GM12878 (cell line): Measurements from ENCODE around the gene ELOVL5. TPM values are rescaled to one million over a fixed set of nuclear protein-coding genes. Genes with fewer than 3 reads are reported as not detected.

ENCODE experiments used
- ATAC-seq: fragments of 200-7000 bp; cut with Tn5 transposase; 3 replicates; pipeline ENCODE4 v1.9.1; 2020; ENCODE audit warnings: mild to moderate bottlenecking, moderate library complexity
- BruUV-seq: library from RNA; stranded (reverse); fragments of 400-500 nt; replicated peaks from 2 replicates; lab custom pipeline; 2021; lab: Mats Ljungman, UMichigan
- CTCF ChIA-PET: fragments of 300-600 bp; sonication (Branson Sonifier 250); formaldehyde crosslinking; extraction: SDS; loops from one replicate; lab custom pipeline; 2021; ENCODE audit warnings: inconsistent platforms; lab: Yijun Ruan, JAX
- POLR2A ChIA-PET: fragments of 350-600 bp; formaldehyde crosslinking; extraction: SDS; loops from one replicate; lab custom pipeline; 2021; ENCODE audit warnings: inconsistent platforms; lab: Charles Lee
- RAD21 ChIA-PET: fragments of 300-600 bp; sonication (Branson Sonifier 250); formaldehyde crosslinking; loops from one replicate; lab custom pipeline; 2023; ENCODE audit warnings: antibody characterized with exemption; ENCODE audit not compliant: unreplicated experiment; lab: Charles Lee
- SMC1A ChIA-PET: fragments of 300-600 bp; sonication (Branson Sonifier 250); formaldehyde crosslinking; loops from one replicate; lab custom pipeline; 2023; ENCODE audit not compliant: unreplicated experiment, uncharacterized antibody; lab: Charles Lee
- DNase-seq: peaks from one replicate; pipeline ENCODE4 v3.0.0-alpha.2; 2011; ENCODE audit warnings: low read depth, low spot score
- FAIRE-seq: peaks from 3 replicates; lab custom pipeline; 2011; peaks lifted over from hg19 to GRCh38; lab: Jason Lieb, UNC
- H2AFZ ChIP-seq: 2 replicates; pipeline ENCODE4 v1.6.0; 2011; ENCODE audit warnings: low read depth, low read length, control low read depth; ENCODE audit not compliant: control insufficient read depth
- H3K27ac ChIP-seq: 2 replicates; pipeline ENCODE4 v1.5.1; 2011; ENCODE audit warnings: control low read depth; ENCODE audit not compliant: control insufficient read depth, insufficient read depth
- H3K27me3 ChIP-seq, 2 experiments: replicated peaks in 1 of 2; 2 replicates each; pipeline versions ENCODE4 v1.6.0 to v1.6.1; 2011; ENCODE audit warnings: low read length in 1 of 2; ENCODE audit not compliant: control insufficient read depth in 2 of 2, insufficient read depth in 2 of 2
- H3K36me3 ChIP-seq, 2 experiments: 2 replicates each; pipeline ENCODE4 v1.5.1; 2011; ENCODE audit warnings: low read length in 1 of 2; ENCODE audit not compliant: control insufficient read depth in 2 of 2, insufficient read depth in 2 of 2
- H3K4me1 ChIP-seq: 2 replicates; pipeline ENCODE4 v1.6.1; 2011; ENCODE audit warnings: mild to moderate bottlenecking, low read length, moderate library complexity, mixed read lengths; ENCODE audit not compliant: control insufficient read depth, insufficient read depth
- H3K4me2 ChIP-seq: 2 replicates; pipeline ENCODE4 v1.6.0; 2011; ENCODE audit warnings: control low read depth; ENCODE audit not compliant: control insufficient read depth, insufficient read depth
- H3K4me3 ChIP-seq: fragments of 200-600 bp; sonication (generic); 2 replicates; pipeline ENCODE4 v1.5.1; 2016
- H3K79me2 ChIP-seq: 2 replicates; pipeline ENCODE4 v1.6.0; 2011; ENCODE audit warnings: low read length; ENCODE audit not compliant: control insufficient read depth, insufficient read depth
- H3K9ac ChIP-seq: 2 replicates; pipeline ENCODE4 v1.8.0; 2011; ENCODE audit warnings: low read length, control low read depth, mixed read lengths; ENCODE audit not compliant: control insufficient read depth, insufficient read depth
- H3K9me3 ChIP-seq: replicated peaks from 3 replicates; pipeline ENCODE4 v1.5.1; 2011; ENCODE audit warnings: mild to moderate bottlenecking, low read length; ENCODE audit not compliant: control insufficient read depth, insufficient read depth
- H4K20me1 ChIP-seq: 2 replicates; pipeline ENCODE4 v1.6.0; 2011; ENCODE audit not compliant: control insufficient read depth, insufficient read depth
- CBFB ChIP-seq: IDR thresholded peaks from 2 replicates; pipeline ENCODE4 v1.6.1; 2016; ENCODE audit warnings: antibody characterized with exemption, low read depth
- CHD2 ChIP-seq: IDR thresholded peaks from 2 replicates; pipeline ENCODE4 v1.6.1; 2011; ENCODE audit warnings: low read depth, low read length, improper control_type of control experiment, borderline replicate concordance
- CREM ChIP-seq: IDR thresholded peaks from 2 replicates; pipeline ENCODE4 v1.6.1; 2014; ENCODE audit warnings: antibody characterized with exemption, low read depth
- EED ChIP-seq: sonication (generic); IDR thresholded peaks from 2 replicates; pipeline ENCODE4 v1.6.1; 2016; ENCODE audit warnings: antibody characterized with exemption, low read depth
- ETV6 ChIP-seq, 2 experiments: fragments of 450-650 bp in 1 of 2; IDR thresholded peaks in 1 of 2; conservative IDR thresholded peaks in 1 of 2; 2 replicates each; pipeline ENCODE4 v1.6.1; 2014; ENCODE audit warnings: antibody characterized with exemption in 1 of 2, borderline replicate concordance in 1 of 2, low read depth in 1 of 2, mild to moderate bottlenecking in 1 of 2, moderate library complexity in 1 of 2
- FOXM1 ChIP-seq: IDR thresholded peaks from 2 replicates; pipeline ENCODE4 v1.6.1; 2012; ENCODE audit warnings: low read depth, mild to moderate bottlenecking, inconsistent platforms, low read length, moderate library complexity
- HDAC6 ChIP-seq: fragments of 200-600 bp; sonication (generic); IDR thresholded peaks from one replicate; pipeline ENCODE4 v1.8.0; 2017; ENCODE audit warnings: antibody characterized with exemption; ENCODE audit not compliant: unreplicated experiment
- JUNB ChIP-seq: IDR thresholded peaks from 2 replicates; pipeline ENCODE4 v1.6.1; 2016; ENCODE audit warnings: antibody characterized with exemption, mild to moderate bottlenecking
- MTA2 ChIP-seq: fragments of 450-650 bp; IDR thresholded peaks from 2 replicates; pipeline ENCODE4 v1.6.1; 2016; ENCODE audit warnings: low read depth, mild to moderate bottlenecking, moderate library complexity
- MXI1 ChIP-seq: fragments of 150-350 bp; IDR thresholded peaks from 2 replicates; pipeline ENCODE4 v1.6.1; 2011; ENCODE audit warnings: low read depth, mild to moderate bottlenecking, inconsistent platforms, low read length, improper control_type of control experiment
- NR2F1 ChIP-seq: fragments of 450-650 bp; conservative IDR thresholded peaks from 2 replicates; pipeline ENCODE4 v1.6.1; 2017; ENCODE audit warnings: mild to moderate bottlenecking
- RAD51 ChIP-seq: fragments of 450-650 bp; IDR thresholded peaks from 2 replicates; pipeline ENCODE4 v1.6.1; 2016; ENCODE audit warnings: moderate library complexity, mild to moderate bottlenecking, inconsistent platforms
- RUNX3 ChIP-seq: IDR thresholded peaks from 2 replicates; pipeline ENCODE4 v1.6.1; 2012; ENCODE audit warnings: low read length, inconsistent platforms
- TCF12 ChIP-seq: IDR thresholded peaks from 2 replicates; pipeline ENCODE4 v1.6.1; 2011; ENCODE audit warnings: low read depth, mild to moderate bottlenecking, low read length
- TCF3 ChIP-seq: IDR thresholded peaks from 2 replicates; pipeline ENCODE4 v1.6.1; 2012; ENCODE audit warnings: low read depth, mild to moderate bottlenecking, low read length, borderline replicate concordance; ENCODE audit not compliant: insufficient read depth
- WGBS: methylation state at CpG from one replicate; pipeline ENCODE4 v1.1.6; 2016; ENCODE audit warnings: low lambda C conversion rate; ENCODE audit not compliant: insufficient replicate concordance, insufficient coverage; ENCODE audit errors: missing lambda C conversion rate; 5-methylcytosine and 5-hydroxymethylcytosine counted together
- in situ Hi-C: fragments of 300-500 bp; cut with MboI; formaldehyde crosslinking; loops from 9 replicates; pipeline ENCODE4 v1.14.3; 2018; ENCODE audit warnings: mixed read lengths
- intact Hi-C: fragments of 100-400 bp; cut with micrococcal nuclease; formaldehyde crosslinking; loops from one replicate; pipeline ENCODE4 v1.14.2; 2022; ENCODE audit not compliant: unreplicated experiment
- polyA plus RNA-seq, 11 experiments: library from polyadenylated mRNA; depleted of rRNA in 4 of 11; unstranded in 6 of 11; stranded (reverse) in 5 of 11; fragments of >200 nt; fragmentation: Nextera tagmentation in 4 of 11; fragmentation: Illumina TruSeq in 1 of 11; extraction: Ambion mirVana in 4 of 11; extraction: Trizol in 1 of 11; gene quantifications; 1 replicate in 1 of 11; 2 replicates in 10 of 11; pipeline versions ENCODE4 v1.2.1 to v1.2.3, GENCODE V29; 2011 to 2016; ENCODE audit warnings: inconsistent platforms in 2 of 11, missing spikeins in 2 of 11, low read depth in 1 of 11
- total RNA-seq, 4 experiments: library from RNA; depleted of rRNA in 3 of 4; stranded (reverse); fragments of >200 nt in 3 of 4; fragmentation: Illumina TruSeq in 1 of 4; extraction: Trizol in 1 of 4; gene quantifications; 2 replicates each; pipeline versions ENCODE4 v1.2.1 to v1.2.3, GENCODE V29; 2013 to 2021
- TF ChIP-seq, protein P1 (sequence below): IDR thresholded peaks from 2 replicates; pipeline ENCODE4 v1.6.1; 2011; ENCODE audit warnings: mild to moderate bottlenecking, low read depth, low read length, moderate library complexity; ENCODE audit not compliant: insufficient replicate concordance
- TF ChIP-seq, protein P2 (sequence below): fragments of 450-650 bp; IDR thresholded peaks from 2 replicates; pipeline ENCODE4 v1.6.1; 2017; ENCODE audit warnings: antibody characterized with exemption, mild to moderate bottlenecking, moderate library complexity
- TF ChIP-seq, protein P3 (sequence below): fragments of 450-650 bp; IDR thresholded peaks from 2 replicates; pipeline ENCODE4 v1.6.1; 2017; ENCODE audit warnings: mild to moderate bottlenecking

The ELOVL5 gene
- total and polyA plus RNA-seq, 10 of the 15 experiments (the other 5 are each of a cell fraction or from before 2014, with no cell fraction given), result 156 to 241 (median 196) TPM

DNA sequence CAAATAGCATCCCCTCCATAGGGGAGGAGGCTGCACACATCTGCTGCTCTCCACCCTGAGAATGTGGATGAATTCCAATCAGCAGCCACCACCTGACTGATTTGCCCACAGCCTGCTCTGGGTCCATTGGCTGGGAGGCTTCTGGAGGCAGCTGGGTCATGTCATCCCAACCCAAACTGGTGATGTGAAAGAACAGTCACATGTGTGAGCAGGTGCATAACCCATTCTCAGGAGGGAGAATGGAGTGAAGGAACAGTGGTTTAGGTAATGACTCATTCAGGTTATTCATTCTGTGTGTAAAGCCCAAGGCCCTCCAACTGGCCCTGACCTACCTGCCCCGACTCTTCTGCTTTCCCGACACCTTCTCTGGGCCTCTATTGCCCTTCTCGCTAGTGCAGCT lies 109.2 kb downstream of the ELOVL5 start:
- ATAC-seq (peak; percentile 81), DNase-seq (no peak), FAIRE-seq (peak; percentile 44)
- no TSS peak for BruUV-seq
- ChIA-PET SMC1A (interaction anchor here (0.8 to 2.3 kb wide), 3 partner anchors 42 to 51 kb away, joined by 3 to 5 read pairs (median 4); no protein-coding TSS in a partner anchor), POLR2A (no interaction called here), RAD21 (interaction anchor here (0.6 to 1.1 kb wide), 2 partner anchors 51 to 188 kb away, joined by 3 to 4 read pairs; no protein-coding TSS in a partner anchor), CTCF (interaction anchor here (0.6 to 1.3 kb wide), 2 partner anchors 60 to 187 kb away, joined by 3 to 4 read pairs; no protein-coding TSS in a partner anchor)
- H3K27ac ChIP-seq, result no peak overlapping the region
- H3K36me3 ChIP-seq, result no peaks in the 10 kb centered on the region
- H3K4me1 ChIP-seq, result peaks cover 36% of the 10 kb centered on the region
- intact Hi-C loops (no loop called here), in situ Hi-C loops (no loop called here)
- H3K9me3 ChIP-seq, result peaks cover 2% of the 10 kb centered on the region; the same call in 2 of the 3 replicates
- H3K9ac ChIP-seq, result no peak overlapping the region
- no peaks in the 10 kb centered on the region for H3K79me2 ChIP-seq
- WGBS, result 53% methylated on average over 3 of the region's 3 CpGs
- no peak overlapping the region for H3K4me3 ChIP-seq
- no peaks in the 10 kb centered on the region for H3K27me3 ChIP-seq
- H3K4me2 ChIP-seq, result no peak overlapping the region
- H2AFZ ChIP-seq, result no peak overlapping the region
- no peaks in the 10 kb centered on the region for H4K20me1 ChIP-seq
- TF ChIP-seq, protein P1, sequence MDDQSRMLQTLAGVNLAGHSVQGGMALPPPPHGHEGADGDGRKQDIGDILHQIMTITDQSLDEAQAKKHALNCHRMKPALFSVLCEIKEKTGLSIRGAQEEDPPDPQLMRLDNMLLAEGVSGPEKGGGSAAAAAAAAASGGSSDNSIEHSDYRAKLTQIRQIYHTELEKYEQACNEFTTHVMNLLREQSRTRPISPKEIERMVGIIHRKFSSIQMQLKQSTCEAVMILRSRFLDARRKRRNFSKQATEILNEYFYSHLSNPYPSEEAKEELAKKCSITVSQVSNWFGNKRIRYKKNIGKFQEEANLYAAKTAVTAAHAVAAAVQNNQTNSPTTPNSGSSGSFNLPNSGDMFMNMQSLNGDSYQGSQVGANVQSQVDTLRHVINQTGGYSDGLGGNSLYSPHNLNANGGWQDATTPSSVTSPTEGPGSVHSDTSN, result peak; percentile 46
- TF ChIP-seq EED, result peak; percentile 93
- TF ChIP-seq, protein P2, sequence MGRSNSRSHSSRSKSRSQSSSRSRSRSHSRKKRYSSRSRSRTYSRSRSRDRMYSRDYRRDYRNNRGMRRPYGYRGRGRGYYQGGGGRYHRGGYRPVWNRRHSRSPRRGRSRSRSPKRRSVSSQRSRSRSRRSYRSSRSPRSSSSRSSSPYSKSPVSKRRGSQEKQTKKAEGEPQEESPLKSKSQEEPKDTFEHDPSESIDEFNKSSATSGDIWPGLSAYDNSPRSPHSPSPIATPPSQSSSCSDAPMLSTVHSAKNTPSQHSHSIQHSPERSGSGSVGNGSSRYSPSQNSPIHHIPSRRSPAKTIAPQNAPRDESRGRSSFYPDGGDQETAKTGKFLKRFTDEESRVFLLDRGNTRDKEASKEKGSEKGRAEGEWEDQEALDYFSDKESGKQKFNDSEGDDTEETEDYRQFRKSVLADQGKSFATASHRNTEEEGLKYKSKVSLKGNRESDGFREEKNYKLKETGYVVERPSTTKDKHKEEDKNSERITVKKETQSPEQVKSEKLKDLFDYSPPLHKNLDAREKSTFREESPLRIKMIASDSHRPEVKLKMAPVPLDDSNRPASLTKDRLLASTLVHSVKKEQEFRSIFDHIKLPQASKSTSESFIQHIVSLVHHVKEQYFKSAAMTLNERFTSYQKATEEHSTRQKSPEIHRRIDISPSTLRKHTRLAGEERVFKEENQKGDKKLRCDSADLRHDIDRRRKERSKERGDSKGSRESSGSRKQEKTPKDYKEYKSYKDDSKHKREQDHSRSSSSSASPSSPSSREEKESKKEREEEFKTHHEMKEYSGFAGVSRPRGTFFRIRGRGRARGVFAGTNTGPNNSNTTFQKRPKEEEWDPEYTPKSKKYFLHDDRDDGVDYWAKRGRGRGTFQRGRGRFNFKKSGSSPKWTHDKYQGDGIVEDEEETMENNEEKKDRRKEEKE, result no peak
- TF ChIP-seq, protein P3, sequence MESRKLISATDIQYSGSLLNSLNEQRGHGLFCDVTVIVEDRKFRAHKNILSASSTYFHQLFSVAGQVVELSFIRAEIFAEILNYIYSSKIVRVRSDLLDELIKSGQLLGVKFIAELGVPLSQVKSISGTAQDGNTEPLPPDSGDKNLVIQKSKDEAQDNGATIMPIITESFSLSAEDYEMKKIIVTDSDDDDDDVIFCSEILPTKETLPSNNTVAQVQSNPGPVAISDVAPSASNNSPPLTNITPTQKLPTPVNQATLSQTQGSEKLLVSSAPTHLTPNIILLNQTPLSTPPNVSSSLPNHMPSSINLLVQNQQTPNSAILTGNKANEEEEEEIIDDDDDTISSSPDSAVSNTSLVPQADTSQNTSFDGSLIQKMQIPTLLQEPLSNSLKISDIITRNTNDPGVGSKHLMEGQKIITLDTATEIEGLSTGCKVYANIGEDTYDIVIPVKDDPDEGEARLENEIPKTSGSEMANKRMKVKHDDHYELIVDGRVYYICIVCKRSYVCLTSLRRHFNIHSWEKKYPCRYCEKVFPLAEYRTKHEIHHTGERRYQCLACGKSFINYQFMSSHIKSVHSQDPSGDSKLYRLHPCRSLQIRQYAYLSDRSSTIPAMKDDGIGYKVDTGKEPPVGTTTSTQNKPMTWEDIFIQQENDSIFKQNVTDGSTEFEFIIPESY, result no peak
- TF ChIP-seq CHD2, result no peak
- peak; percentile 71 for TF ChIP-seq RUNX3
- peak; percentile 89 for TF ChIP-seq TCF12
- TF ChIP-seq FOXM1, result peak; percentile 52; the same call in 1 of the 2 replicates
- TF ChIP-seq TCF3, result peak; percentile 93
- no peak for TF ChIP-seq HDAC6
- peak; percentile 29; the same call in 1 of the 2 replicates for TF ChIP-seq RAD51
- TF ChIP-seq CREM, result peak; percentile 33; the same call in 1 of the 2 replicates
- TF ChIP-seq JUNB, result peak; percentile 67
- TF ChIP-seq MTA2, result 0 out of 2 replicates have a peak, but pooled peaks have one; percentile 18
- no peak for TF ChIP-seq MXI1
- 0 out of 2 replicates have a peak, but pooled peaks have one; percentile 28 for TF ChIP-seq NR2F1
- TF ChIP-seq ETV6 (conservative IDR thresholded peaks at IDR 0.05 in 1 of 2, IDR thresholded peaks at IDR 0.05 in 1 of 2; ENCODE audit: borderline replicate concordance in 1 of 2, low read depth in 1 of 2), result peak in 1 of 2 experiments; percentile 27; a peak in 1 of 4 replicates
- peak; percentile 34; the same call in 1 of the 2 replicates for TF ChIP-seq CBFB
